Daoy (cell line): ENCODE results near the gene SLC38A9. TPM values are rescaled to one million over a fixed set of nuclear protein-coding genes. Genes with fewer than 3 reads are reported as not detected.

Experiments used
- DNase-seq: peaks from one replicate; pipeline ENCODE4 v3.0.0-alpha.2; 2015; ENCODE audit warnings: low read depth
- total RNA-seq: library from RNA; depleted of rRNA; stranded (reverse); fragments of >200 nt; shearing (Covaris generic); gene quantifications from 2 replicates; pipeline ENCODE4 v1.2.3, GENCODE V29; 2014; rRNA removed

SLC38A9 gene
- total RNA-seq, 1 experiment from 2014 or later = 37.3 TPM

- no peak for DNase-seq
Observed at GRCh38 chr5:55583578-55583977, 128.5 kb downstream of the SLC38A9 start.

- DNase-seq = no peak
Observed at GRCh38 chr5:55582256-55582655, 129.9 kb downstream of the SLC38A9 start.

DNA sequence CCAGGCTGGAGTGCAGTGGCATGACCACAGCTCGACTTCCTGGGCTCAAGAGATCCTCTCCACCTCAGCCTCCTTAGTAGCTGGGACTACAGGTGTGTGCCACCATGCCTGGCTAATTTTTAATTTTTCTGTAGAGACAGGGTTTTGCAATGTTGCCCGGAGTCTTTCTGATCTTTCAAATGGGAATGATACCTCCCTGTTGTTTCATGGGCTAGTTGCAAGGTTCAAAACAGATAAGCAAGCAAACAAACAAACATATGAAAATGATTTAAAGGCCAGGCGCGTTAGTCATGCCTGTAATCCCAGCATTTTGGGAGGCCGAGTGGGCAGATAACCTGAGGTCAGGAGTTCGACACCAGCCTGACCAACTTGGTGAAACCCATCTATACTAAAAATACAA is 132.1 kb downstream of the SLC38A9 start:
- no peak for DNase-seq

DNA sequence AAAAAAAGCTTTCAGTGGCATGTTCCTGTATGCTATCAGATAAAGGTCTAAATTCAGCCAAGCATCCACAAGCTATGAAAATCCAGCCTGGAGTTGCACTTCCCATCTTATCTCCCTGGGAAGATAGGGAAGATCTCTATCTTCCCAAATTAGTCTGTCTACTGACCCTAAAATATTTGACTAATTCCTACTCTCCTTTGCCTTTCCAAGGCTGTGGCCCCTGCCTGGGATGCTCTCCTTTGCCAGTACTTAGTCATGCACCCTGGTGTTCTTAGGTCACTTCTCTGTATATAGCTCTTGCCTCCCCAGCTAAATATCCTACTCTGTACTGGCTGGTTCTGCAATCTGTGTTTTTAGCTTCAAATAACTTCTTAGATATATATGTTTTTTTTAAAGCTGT is 133.4 kb downstream of the SLC38A9 start:
- peak; percentile 29 for DNase-seq

- DNase-seq = peak; percentile 61
Observed at GRCh38 chr5:55577353-55578060, 134.6 kb downstream of the SLC38A9 start.

- DNase-seq = no peak
Observed at GRCh38 chr5:55576661-55577060, 135.5 kb downstream of the SLC38A9 start.

Other genes starting within 250 kb of the SLC38A9 start
- gene PLPP1, start 177.4 kb downstream of the SLC38A9 start, total RNA-seq = 26.8 and 45.2 TPM in 2 replicates
- not detected in 2 replicates for gene DDX4, start 25.7 kb upstream of the SLC38A9 start, total RNA-seq
- gene IL31RA, start 139.0 kb upstream of the SLC38A9 start, total RNA-seq = 9.5 and 12.4 TPM in 2 replicates